Neural cell (in vitro differentiated cells): Measurements from ENCODE around the gene NBEA.

Experiments used
- CTCF ChIP-seq: fragments of 450-650 bp; IDR thresholded peaks from 2 replicates; pipeline ENCODE4 v1.5.1; 2014; ENCODE audit warnings: antibody characterized with exemption, mild to moderate bottlenecking, moderate library complexity; ENCODE audit not compliant: poor library complexity, severe bottlenecking
- POLR2AphosphoS5 ChIP-seq: IDR thresholded peaks from 2 replicates; pipeline ENCODE4 v1.6.1; 2012

GRCh38 chr13:35526577-35526976 lies 584.5 kb downstream of the NBEA start:
- TF ChIP-seq CTCF (no peak), POLR2AphosphoS5 (no peak)
